Right lobe of liver (tissue), 6 donors: Measurements from ENCODE around the gene FBXO28. TPM values are rescaled to one million over a fixed set of nuclear protein-coding genes. Genes with fewer than 3 reads are reported as not detected.

Experiments
- ATAC-seq, 4 donors: fragments of 200-7000 bp; cut with Tn5 transposase; one replicate each; pipeline ENCODE4 v1.9.1; 2020; ENCODE audit warnings: mild to moderate bottlenecking in 4 of 4, moderate library complexity in 4 of 4
- DNase-seq, 3 donors: peaks; one replicate each; pipeline ENCODE4 v3.0.0-alpha.2; 2020
- H3K27ac ChIP-seq, 3 donors: fragments of 200-600 bp; one replicate each; pipeline ENCODE4 v1.8.0; 2022
- H3K27me3 ChIP-seq, 2 donors: fragments of 200-600 bp; one replicate each; pipeline ENCODE4 v1.8.0; 2022
- H3K36me3 ChIP-seq, 4 donors: fragments of 200-600 bp; sonication (generic) in 1 of 4; one replicate each; pipeline versions ENCODE4 v1.5.1 to v1.8.0; 2017 to 2022; ENCODE audit warnings: control low read depth in 1 of 4
- H3K4me1 ChIP-seq, 4 donors: fragments of 200-600 bp; sonication (generic) in 1 of 4; one replicate each; pipeline versions ENCODE4 v1.5.1 to v1.8.0; 2017 to 2022; ENCODE audit warnings: control low read depth in 1 of 4
- H3K4me3 ChIP-seq, 3 donors: fragments of 200-600 bp; one replicate each; pipeline ENCODE4 v1.8.0; 2022
- H3K9me3 ChIP-seq, 4 donors: fragments of 200-600 bp; sonication (generic) in 1 of 4; one replicate each; pipeline versions ENCODE4 v1.5.1 to v1.8.0; 2017 to 2022; ENCODE audit warnings: control low read depth in 1 of 4
- CTCF ChIP-seq, 4 donors: fragments of 200-600 bp in 3 of 4; fragments of 450-650 bp in 1 of 4; IDR thresholded peaks; one replicate each; pipeline versions ENCODE4 v1.5.1 to v1.8.0; 2016 to 2022; ENCODE audit warnings: antibody characterized with exemption in 4 of 4, mild to moderate bottlenecking in 2 of 4
- POLR2A ChIP-seq: fragments of 450-650 bp; IDR thresholded peaks from one replicate; pipeline ENCODE4 v1.6.1; 2017; ENCODE audit warnings: antibody characterized with exemption, mild to moderate bottlenecking
- WGBS: methylation state at CpG from one replicate; pipeline ENCODE4 v1.1.6; 2018; ENCODE audit warnings: low coverage, low lambda C conversion rate; ENCODE audit not compliant: insufficient coverage; ENCODE audit errors: missing lambda C conversion rate; 5-methylcytosine and 5-hydroxymethylcytosine counted together
- intact Hi-C, 2 donors: fragments of 100-400 bp; cut with DNase I; formaldehyde crosslinking; loops; one replicate each; pipeline versions ENCODE4 v1.11.2 to v1.14.1; 2022
- total RNA-seq, 6 experiments: library from RNA; depleted of rRNA in 2 of 6; stranded (reverse); fragments of >200 nt in 2 of 6; fragmentation: NEBNext Ultra II Directional in 3 of 6; extraction: Animal tissue kit (Norgen Biotek cat#: 25700) in 3 of 6; gene quantifications; one replicate each; pipeline versions ENCODE4 v1.1.0 to v1.2.4, GENCODE V29; 2016 to 2023
- donor health status: DM: no; HTN: yes; CAD: no.
- donor health status: DM: no; HTN: no; CAD: no.
- donor health status: DM: no; HTN: no; CAD: no.
- donor health status: DM: no; HTN: yes; CAD: no.
- donor health status: DM: no; HTN: yes; CAD: no.

The FBXO28 gene
- total RNA-seq, 6 experiments from 2014 or later = 11.5 to 20.9 (median 15.3) TPM

GRCh38 chr1:224133741-224134299 is 19.9 kb downstream of the FBXO28 start:
- intact Hi-C loops = no loop called here
- ATAC-seq = no peak
- no peaks in the 10 kb centered on the region for H3K9me3 ChIP-seq
- H3K27me3 ChIP-seq = no peaks in the 10 kb centered on the region
- peaks cover 0 to 37% (median 15%) of the 10 kb centered on the region in 4 donors for H3K36me3 ChIP-seq
- no peak overlapping the region for H3K4me3 ChIP-seq
- 79% methylated on average over 2 of the region's 5 CpGs for WGBS
- no peak for DNase-seq
- TF ChIP-seq POLR2A (no peak), CTCF (IDR thresholded peaks at IDR 0.05) (no peak)
- no peak overlapping the region for H3K27ac ChIP-seq
- peaks cover 0 to 29% (median 3%) of the 10 kb centered on the region in 4 donors for H3K4me1 ChIP-seq

GRCh38 chr1:224137518-224137917 is 23.6 kb downstream of the FBXO28 start:
- no peak overlapping the region for H3K4me3 ChIP-seq
- no peaks in the 10 kb centered on the region for H3K27me3 ChIP-seq
- no peaks in the 10 kb centered on the region for H3K9me3 ChIP-seq
- intact Hi-C loops = no loop called here
- peak overlapping the region; percentile 45 to 66 (median 56) for H3K27ac ChIP-seq
- H3K4me1 ChIP-seq = peaks cover 0 to 36% (median 4%) of the 10 kb centered on the region in 4 donors
- TF ChIP-seq POLR2A = no peak
- DNase-seq (no peak), ATAC-seq (peak in 3 of 4 donors; percentile 15 to 28 (median 19))
- peaks cover 0 to 28% (median 7%) of the 10 kb centered on the region in 4 donors for H3K36me3 ChIP-seq

GRCh38 chr1:224138198-224138597 is 24.3 kb downstream of the FBXO28 start:
- H3K27me3 ChIP-seq = no peaks in the 10 kb centered on the region
- H3K27ac ChIP-seq = peak overlapping the region; percentile 45 to 66 (median 56)
- TF ChIP-seq POLR2A (no peak), CTCF (IDR thresholded peaks at IDR 0.05) (no peak)
- intact Hi-C loops = no loop called here
- peaks cover 0 to 21% (median 7%) of the 10 kb centered on the region in 4 donors for H3K36me3 ChIP-seq
- 60% methylated on average over 3 of the region's 3 CpGs for whole genome bisulfite sequencing
- H3K9me3 ChIP-seq = no peaks in the 10 kb centered on the region
- H3K4me3 ChIP-seq = no peak overlapping the region
- DNase-seq (no peak), ATAC-seq (peak; percentile 50 to 72 (median 60))
- H3K4me1 ChIP-seq = peaks cover 0 to 39% (median 4%) of the 10 kb centered on the region in 4 donors

GRCh38 chr1:224141693-224142092 is 27.8 kb downstream of the FBXO28 start:
- ATAC-seq = no peak
- intact Hi-C loops = no loop called here
- Histone ChIP-seq H3K4me3 (no peak overlapping the region), H3K27ac (no peak overlapping the region), H3K9me3 (no peaks in the 10 kb centered on the region), H3K4me1 (peaks cover 0 to 24% (median 4%) of the 10 kb centered on the region in 4 donors), H3K27me3 (no peaks in the 10 kb centered on the region), H3K36me3 (peaks cover 0 to 19% (median 2%) of the 10 kb centered on the region in 4 donors)
- TF ChIP-seq CTCF (IDR thresholded peaks at IDR 0.05) (no peak), POLR2A (no peak)
- DNase-seq = no peak
- 100% methylated on average over 2 of the region's 3 CpGs for WGBS

GRCh38 chr1:224149709-224150108 is 35.8 kb downstream of the FBXO28 start:
- Histone ChIP-seq H3K4me3 (no peak overlapping the region), H3K9me3 (no peaks in the 10 kb centered on the region), H3K4me1 (no peaks in the 10 kb centered on the region), H3K27me3 (no peaks in the 10 kb centered on the region), H3K36me3 (peaks cover 0 to 5% (median 0%) of the 10 kb centered on the region in 4 donors), H3K27ac (no peak overlapping the region)
- TF ChIP-seq POLR2A = no peak
- no peak for TF ChIP-seq CTCF (IDR thresholded peaks at IDR 0.05)
- intact Hi-C loops = no loop called here
- WGBS = 86% methylated on average over 1 of the region's 1 CpG
- DNase-seq (no peak), ATAC-seq (no peak)
